ENCODE data around the gene PARP1.

DNA sequence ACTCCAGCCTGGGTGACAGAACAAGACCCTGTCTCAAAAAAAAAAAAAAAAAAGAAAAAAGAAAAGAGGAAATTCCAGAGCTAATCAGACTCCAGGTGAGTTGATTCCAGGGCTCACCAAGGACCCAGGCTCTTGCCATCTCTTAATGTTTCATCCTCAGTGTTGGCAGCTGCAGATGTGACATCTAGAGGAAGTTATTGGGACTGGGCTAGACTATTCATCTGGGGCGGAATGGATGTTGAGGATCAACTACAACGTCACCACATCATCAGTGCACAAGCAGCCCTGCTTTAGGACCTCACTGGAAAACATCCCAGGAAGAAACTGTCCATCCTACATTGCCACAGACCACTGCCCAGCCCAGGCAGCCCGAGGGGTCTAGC, 28.6 kb upstream of the PARP1 start:
- TF ChIP-seq EZH2 (IDR thresholded peaks at IDR 0.05; ENCODE audit: low read depth) = no peak
- TF ChIP-seq CTCF (conservative IDR thresholded peaks at IDR 0.05) = no peak

Measured in PC-9 (cell line).